NCI-H2196 treated with DMSO at 0.1 percent for 48 hours (cell line): Measurements from ENCODE around the gene TBX6.

Source experiments
- DNase-seq: peaks from one replicate; lab custom pipeline; 2025; ENCODE audit not compliant: unreplicated experiment; lab: John Stamatoyannopoulos, UW

Gene TBX6

DNA sequence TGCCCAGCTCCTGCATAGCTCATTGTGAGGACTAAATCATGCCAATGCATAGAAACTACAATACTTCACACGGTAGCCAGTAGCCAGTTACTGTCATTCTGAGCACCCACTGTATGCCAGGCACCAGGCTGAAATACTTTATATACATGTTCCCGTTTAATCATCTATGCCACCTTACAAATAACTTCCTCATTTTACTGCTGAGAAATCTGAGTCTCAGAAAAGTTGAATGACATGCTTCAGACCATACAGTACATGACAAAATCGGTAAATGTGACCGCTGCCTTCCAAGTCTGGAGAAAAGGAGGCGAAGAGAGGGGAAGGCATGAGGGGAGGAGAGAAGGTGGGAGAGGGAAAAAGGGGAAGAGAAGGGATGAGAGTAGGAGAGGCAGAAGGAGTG lies 51.5 kb downstream of the TBX6 start:
- DNase-seq, result no peak
